ENCODE data around the gene GGTLC1. TPM values are rescaled to one million over a fixed set of nuclear protein-coding genes. Genes with fewer than 3 reads are reported as not detected.

GGTLC1 gene
- total RNA-seq, 4 donors from 2014 or later = not detected

DNA sequence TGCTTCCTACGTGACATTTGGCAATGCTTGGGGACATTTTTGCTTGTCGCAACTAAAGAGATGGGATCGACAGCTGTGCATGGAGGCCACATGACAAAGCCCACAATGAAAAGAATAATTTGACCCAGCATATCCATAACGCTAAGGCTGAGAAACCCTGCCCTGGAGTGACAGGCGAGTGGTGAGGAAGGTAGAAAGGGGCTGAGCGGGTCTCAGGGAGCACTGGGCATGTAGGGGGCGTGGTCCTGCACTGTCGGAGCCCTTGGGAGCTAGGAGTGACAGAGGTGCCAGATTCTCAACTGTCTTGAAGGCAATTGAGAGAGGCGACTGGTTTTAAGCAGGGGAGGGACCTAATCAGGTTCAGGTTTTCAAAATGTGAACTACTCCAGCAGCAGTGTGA is 13.6 kb downstream of the GGTLC1 start:
- WGBS, 2 donors = 48 to 51% methylated on average over 9 of the region's 9 CpGs
- peak in 1 of 2 donors; percentile 61 for DNase-seq (ENCODE audit: low spot score in 2 of 2)
- intact Hi-C loops (cut with DNase I; ENCODE audit: low total_unique reads) = no loop called here
- TF ChIP-seq, protein P1, sequence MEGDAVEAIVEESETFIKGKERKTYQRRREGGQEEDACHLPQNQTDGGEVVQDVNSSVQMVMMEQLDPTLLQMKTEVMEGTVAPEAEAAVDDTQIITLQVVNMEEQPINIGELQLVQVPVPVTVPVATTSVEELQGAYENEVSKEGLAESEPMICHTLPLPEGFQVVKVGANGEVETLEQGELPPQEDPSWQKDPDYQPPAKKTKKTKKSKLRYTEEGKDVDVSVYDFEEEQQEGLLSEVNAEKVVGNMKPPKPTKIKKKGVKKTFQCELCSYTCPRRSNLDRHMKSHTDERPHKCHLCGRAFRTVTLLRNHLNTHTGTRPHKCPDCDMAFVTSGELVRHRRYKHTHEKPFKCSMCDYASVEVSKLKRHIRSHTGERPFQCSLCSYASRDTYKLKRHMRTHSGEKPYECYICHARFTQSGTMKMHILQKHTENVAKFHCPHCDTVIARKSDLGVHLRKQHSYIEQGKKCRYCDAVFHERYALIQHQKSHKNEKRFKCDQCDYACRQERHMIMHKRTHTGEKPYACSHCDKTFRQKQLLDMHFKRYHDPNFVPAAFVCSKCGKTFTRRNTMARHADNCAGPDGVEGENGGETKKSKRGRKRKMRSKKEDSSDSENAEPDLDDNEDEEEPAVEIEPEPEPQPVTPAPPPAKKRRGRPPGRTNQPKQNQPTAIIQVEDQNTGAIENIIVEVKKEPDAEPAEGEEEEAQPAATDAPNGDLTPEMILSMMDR (IDR thresholded peaks at IDR 0.05) = no peak
- no peak for TF ChIP-seq POLR2A (IDR thresholded peaks at IDR 0.05)
- H3K4me3 ChIP-seq (ENCODE audit: low read depth, poor library complexity, severe bottlenecking) = no peak overlapping the region

DNA sequence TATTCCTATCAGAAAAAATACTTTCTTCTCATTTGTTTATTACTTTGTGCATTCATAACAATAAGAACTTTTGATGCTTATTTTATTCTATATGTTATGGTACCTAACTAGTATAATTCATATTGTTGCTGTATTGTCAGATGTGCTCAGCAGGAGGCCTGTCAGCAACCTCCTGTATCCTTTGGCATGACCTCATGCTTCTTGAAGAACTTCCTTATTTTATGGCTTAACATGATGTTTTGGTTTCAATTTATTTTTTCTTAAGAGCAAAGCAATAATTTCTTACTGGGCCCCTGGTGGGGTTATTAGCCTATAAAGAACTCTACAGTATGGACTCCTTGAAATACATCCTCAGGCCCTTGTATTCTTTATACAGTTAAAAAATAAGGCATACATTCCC is 17.3 kb downstream of the GGTLC1 start:
- intact Hi-C loops (cut with DNase I; ENCODE audit: low total_unique reads) = no loop called here
- no peak for TF ChIP-seq POLR2A (IDR thresholded peaks at IDR 0.05)
- TF ChIP-seq, protein P1 (IDR thresholded peaks at IDR 0.05) = no peak
- H3K4me3 ChIP-seq (ENCODE audit: low read depth, poor library complexity, severe bottlenecking) = no peak overlapping the region
- DNase-seq (ENCODE audit: low spot score in 2 of 2) = no peak

DNA sequence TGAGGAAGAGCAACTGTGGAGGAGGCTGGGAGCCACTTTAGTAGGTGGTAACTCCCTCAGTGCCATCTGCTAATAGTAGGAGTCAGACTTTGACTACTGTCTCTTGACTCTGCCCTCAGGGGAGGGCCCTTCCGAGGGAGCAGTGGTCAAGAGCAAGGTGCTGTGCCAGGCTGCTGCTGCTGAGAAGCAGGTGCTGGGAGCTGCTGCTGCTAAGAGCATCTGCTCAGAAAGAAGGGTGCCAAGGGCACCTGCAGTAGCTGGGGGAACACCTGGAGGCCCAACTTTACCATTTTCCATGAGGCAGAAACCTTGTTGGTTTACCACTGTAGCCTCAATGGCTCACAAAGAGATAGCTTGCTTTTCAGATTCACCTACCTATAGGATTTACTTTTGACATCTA is 18.5 kb downstream of the GGTLC1 start:
- no peak overlapping the region for H3K4me3 ChIP-seq (ENCODE audit: low read depth, poor library complexity, severe bottlenecking)
- intact Hi-C loops (cut with DNase I; ENCODE audit: low total_unique reads) = no loop called here
- WGBS, 2 donors = 60 to 83% methylated on average over 1 of the region's 1 CpG
- peak in 1 of 2 donors; percentile 40 for DNase-seq (ENCODE audit: low spot score in 2 of 2)
- TF ChIP-seq, protein P1 (IDR thresholded peaks at IDR 0.05) = no peak
- no peak for TF ChIP-seq POLR2A (IDR thresholded peaks at IDR 0.05)

DNA sequence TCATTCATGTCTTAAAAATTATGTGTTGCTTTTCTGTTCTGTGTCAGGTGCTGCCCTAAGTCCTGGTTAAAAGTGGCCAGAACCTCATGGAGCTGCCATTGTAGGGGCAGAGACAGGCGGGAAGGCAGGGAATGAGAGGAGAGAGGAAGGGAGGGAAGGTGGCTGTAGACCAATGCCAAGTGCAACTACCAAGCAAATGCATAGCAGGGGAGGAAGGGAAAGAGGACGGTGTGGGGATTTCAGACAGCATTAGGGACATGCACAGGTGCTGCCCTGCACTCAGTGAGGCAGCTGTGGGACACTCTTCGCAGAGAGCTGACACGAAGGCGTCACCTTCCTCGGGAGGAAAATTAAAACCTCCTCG is 21.0 kb downstream of the GGTLC1 start:
- intact Hi-C loops (cut with DNase I; ENCODE audit: low total_unique reads) = no loop called here
- WGBS, 2 donors = 76% methylated on average over 7 of the region's 7 CpGs

DNA sequence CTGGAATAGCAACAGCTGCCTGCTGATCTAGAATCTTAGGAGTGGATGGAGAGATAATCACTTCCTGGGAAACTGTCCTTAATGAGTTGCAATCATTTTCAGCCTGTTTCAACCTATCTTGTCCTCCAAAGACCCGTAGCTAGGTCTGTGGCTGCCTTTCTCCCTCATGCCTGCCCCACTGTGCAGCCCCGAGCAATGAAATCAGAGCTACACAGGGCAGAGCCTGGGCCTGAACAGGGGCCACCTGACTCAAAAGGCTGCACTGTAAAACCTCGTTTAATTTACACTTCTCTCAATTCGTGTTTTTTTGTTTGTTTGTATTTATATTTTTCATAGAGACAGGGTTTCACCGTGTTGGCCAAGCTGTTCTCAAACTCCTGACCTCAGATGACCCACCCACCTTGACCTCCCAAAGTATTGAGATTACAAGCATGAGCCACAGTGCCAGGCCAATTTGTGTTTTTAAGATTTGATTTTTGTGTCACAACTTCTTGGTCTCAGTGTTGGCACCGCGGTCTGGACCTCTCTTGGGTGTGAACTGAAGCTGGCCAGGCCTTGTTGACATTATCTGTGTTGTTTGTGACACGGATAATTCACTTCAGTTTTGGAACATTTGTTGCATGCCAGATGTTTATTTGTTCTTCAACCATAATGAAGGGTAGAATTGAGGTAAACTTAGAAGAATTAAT is 21.5 kb downstream of the GGTLC1 start:
- WGBS, 2 donors = 70 to 71% methylated on average over 8 of the region's 8 CpGs
- TF ChIP-seq, protein P1 (IDR thresholded peaks at IDR 0.05) = no peak
- H3K4me3 ChIP-seq (ENCODE audit: low read depth, poor library complexity, severe bottlenecking) = no peak overlapping the region
- intact Hi-C loops (cut with DNase I; ENCODE audit: low total_unique reads) = no loop called here
- DNase-seq (ENCODE audit: low spot score in 2 of 2) = peak in 1 of 2 donors; percentile 46

More for the DNA sequence above, 21.0 kb downstream of the GGTLC1 start:
- H3K4me3 ChIP-seq (ENCODE audit: low read depth, poor library complexity, severe bottlenecking) = no peak overlapping the region
- DNase-seq (ENCODE audit: low spot score in 2 of 2) = no peak
- TF ChIP-seq, protein P1 (IDR thresholded peaks at IDR 0.05) = no peak
- no peak for TF ChIP-seq POLR2A (IDR thresholded peaks at IDR 0.05)

DNA sequence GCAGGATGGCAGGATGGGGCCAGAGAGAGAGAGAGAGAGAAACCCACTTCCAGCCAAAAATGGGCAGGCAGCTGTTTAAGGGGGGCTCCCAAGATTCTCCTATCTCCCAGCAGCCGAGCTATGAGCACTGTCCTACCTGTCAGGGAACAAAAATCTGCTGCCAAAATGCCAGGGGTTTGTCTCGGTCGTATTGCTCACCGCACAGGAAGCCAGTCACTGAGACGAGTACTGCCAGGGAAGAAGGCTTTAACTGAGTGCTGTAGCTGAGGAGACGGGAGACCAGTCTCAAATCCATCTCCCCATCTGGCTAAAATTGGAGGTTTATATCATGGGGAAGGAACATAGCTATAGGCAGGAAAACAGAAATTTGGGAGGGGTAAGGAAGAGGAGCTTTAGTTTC is 22.3 kb downstream of the GGTLC1 start:
- WGBS, 2 donors = 58 to 60% methylated on average over 6 of the region's 6 CpGs
- DNase-seq (ENCODE audit: low spot score in 2 of 2) = no peak
- no peak overlapping the region for H3K4me3 ChIP-seq (ENCODE audit: low read depth, poor library complexity, severe bottlenecking)
- TF ChIP-seq, protein P1 (IDR thresholded peaks at IDR 0.05) = no peak
- TF ChIP-seq POLR2A (IDR thresholded peaks at IDR 0.05) = no peak
- intact Hi-C loops (cut with DNase I; ENCODE audit: low total_unique reads) = no loop called here
